ENCODE data around the gene ZBTB20. TPM values are rescaled to one million over a fixed set of nuclear protein-coding genes. Genes with fewer than 3 reads are reported as not detected.

ZBTB20 gene
- total and polyA plus RNA-seq, 5 donors from 2014 or later: 10.1 to 58.2 (median 13.2) TPM

DNA sequence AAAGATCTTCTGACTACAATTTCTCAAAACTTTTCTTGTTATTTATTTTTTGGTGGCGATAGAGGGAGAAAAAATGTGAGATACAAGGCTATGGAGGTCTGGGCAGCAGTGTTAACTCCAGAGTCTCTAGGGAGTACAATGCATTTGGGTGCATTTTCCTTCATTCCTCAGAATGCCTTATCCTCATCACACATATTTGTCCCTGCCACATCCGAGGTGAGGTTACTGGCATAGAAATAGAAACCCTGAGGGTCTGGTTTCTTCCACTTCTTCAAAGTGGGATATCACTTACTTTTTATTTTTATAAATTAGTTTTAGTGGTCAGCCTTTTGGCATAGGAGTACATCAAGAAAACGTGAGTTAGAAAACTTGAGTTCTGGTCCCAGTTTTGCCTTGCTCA is 702.9 kb downstream of the ZBTB20 start:
- H3K27ac ChIP-seq (ENCODE audit: insufficient read depth, low read length, poor library complexity, severe bottlenecking): no peak overlapping the region
- no peak overlapping the region for H3K4me3 ChIP-seq (ENCODE audit: low read depth, low read length)
- no peaks in the 10 kb centered on the region for H3K36me3 Mint-ChIP-seq
- no peaks in the 10 kb centered on the region for H3K9me3 ChIP-seq (ENCODE audit: control insufficient read depth in 2 of 2, low read length in 2 of 2)
- no peaks in the 10 kb centered on the region for H3K4me1 ChIP-seq (ENCODE audit: control insufficient read depth, insufficient read depth, low read length, poor library complexity, severe bottlenecking)
- DNase-seq (no peak), ATAC-seq (ENCODE audit: low read depth in 2 of 2) (no peak)
- H3K27me3 ChIP-seq (ENCODE audit: control insufficient read depth, insufficient read depth, low read length): no peaks in the 10 kb centered on the region
- H3K4me3 Mint-ChIP-seq: no peak overlapping the region
- peaks cover 5% of the 10 kb centered on the region for H3K27me3 Mint-ChIP-seq
- no peaks in the 10 kb centered on the region for H3K9me3 Mint-ChIP-seq
- H3K36me3 ChIP-seq (ENCODE audit: control insufficient read depth, insufficient read depth, low read length): no peaks in the 10 kb centered on the region
- no peak overlapping the region for H3K27ac Mint-ChIP-seq
- H3K4me1 Mint-ChIP-seq: peaks cover 0 to 13% (median 0%) of the 10 kb centered on the region in 4 donors

DNA sequence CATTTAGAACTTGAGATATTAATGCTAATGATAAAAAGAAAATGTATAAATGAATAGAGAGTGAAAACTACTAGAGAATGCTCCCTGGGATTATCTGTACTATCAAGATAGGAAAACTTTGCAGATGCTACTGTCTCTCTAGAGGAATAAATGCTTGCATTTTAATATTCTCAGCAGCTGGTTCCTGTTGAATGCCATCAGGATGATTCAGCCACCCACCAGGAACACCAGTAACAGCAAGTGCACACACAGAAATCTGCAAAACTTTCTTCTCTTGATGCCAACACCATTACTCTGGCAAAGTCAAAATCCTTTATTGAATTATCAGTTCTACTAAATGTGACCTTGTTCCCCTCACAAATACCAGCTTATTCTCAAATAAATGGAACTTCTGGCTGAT is 704.8 kb downstream of the ZBTB20 start:
- DNase-seq: no peak
- Histone ChIP-seq H3K9me3 (ENCODE audit: control insufficient read depth in 2 of 2, low read length in 2 of 2) (no peaks in the 10 kb centered on the region), H3K4me3 (ENCODE audit: low read depth, low read length) (no peak overlapping the region), H3K27me3 (ENCODE audit: control insufficient read depth, insufficient read depth, low read length) (no peaks in the 10 kb centered on the region), H3K36me3 (ENCODE audit: control insufficient read depth, insufficient read depth, low read length) (no peaks in the 10 kb centered on the region), H3K4me1 (ENCODE audit: control insufficient read depth, insufficient read depth, low read length, poor library complexity, severe bottlenecking) (no peaks in the 10 kb centered on the region), H3K27ac (ENCODE audit: insufficient read depth, low read length, poor library complexity, severe bottlenecking) (no peak overlapping the region)
- ATAC-seq (ENCODE audit: low read depth in 2 of 2): no peak
- Mint-ChIP-seq H3K36me3 (no peaks in the 10 kb centered on the region), H3K27me3 (peaks cover 5% of the 10 kb centered on the region), H3K27ac (no peak overlapping the region), H3K4me1 (peaks cover 0 to 14% (median 3%) of the 10 kb centered on the region in 4 donors), H3K4me3 (no peak overlapping the region), H3K9me3 (no peaks in the 10 kb centered on the region)

DNA sequence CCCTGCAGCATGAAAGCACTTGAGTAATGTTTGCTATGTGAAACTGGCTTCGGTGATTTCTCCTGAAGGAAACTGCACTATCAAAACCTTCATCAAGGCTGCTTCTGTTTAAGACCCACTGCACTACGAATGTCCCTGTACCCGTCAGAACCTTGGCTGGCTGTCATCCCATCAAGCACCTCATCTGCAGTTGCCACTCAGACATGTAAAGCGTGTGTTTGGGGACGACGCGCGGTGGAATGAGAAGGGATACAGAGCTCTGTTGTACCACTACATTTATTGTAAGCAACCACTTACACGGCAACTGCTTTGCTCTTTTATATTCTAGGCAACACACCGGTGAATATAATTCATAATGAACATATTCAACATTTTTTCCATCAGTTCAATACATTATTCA is 705.7 kb downstream of the ZBTB20 start:
- no peaks in the 10 kb centered on the region for H3K36me3 ChIP-seq (ENCODE audit: control insufficient read depth, insufficient read depth, low read length)
- no peaks in the 10 kb centered on the region for H3K4me1 ChIP-seq (ENCODE audit: control insufficient read depth, insufficient read depth, low read length, poor library complexity, severe bottlenecking)
- Mint-ChIP-seq H3K9me3 (no peaks in the 10 kb centered on the region), H3K36me3 (no peaks in the 10 kb centered on the region), H3K27ac (no peak overlapping the region), H3K27me3 (peaks cover under 1% of the 10 kb centered on the region), H3K4me1 (peaks cover 0 to 14% (median 3%) of the 10 kb centered on the region in 4 donors), H3K4me3 (no peak overlapping the region)
- ATAC-seq (ENCODE audit: low read depth in 2 of 2) (no peak), DNase-seq (no peak)
- no peak overlapping the region for H3K27ac ChIP-seq (ENCODE audit: insufficient read depth, low read length, poor library complexity, severe bottlenecking)
- no peaks in the 10 kb centered on the region for H3K9me3 ChIP-seq (ENCODE audit: control insufficient read depth in 2 of 2, low read length in 2 of 2)
- no peaks in the 10 kb centered on the region for H3K27me3 ChIP-seq (ENCODE audit: control insufficient read depth, insufficient read depth, low read length)
- no peak overlapping the region for H3K4me3 ChIP-seq (ENCODE audit: low read depth, low read length)

DNA sequence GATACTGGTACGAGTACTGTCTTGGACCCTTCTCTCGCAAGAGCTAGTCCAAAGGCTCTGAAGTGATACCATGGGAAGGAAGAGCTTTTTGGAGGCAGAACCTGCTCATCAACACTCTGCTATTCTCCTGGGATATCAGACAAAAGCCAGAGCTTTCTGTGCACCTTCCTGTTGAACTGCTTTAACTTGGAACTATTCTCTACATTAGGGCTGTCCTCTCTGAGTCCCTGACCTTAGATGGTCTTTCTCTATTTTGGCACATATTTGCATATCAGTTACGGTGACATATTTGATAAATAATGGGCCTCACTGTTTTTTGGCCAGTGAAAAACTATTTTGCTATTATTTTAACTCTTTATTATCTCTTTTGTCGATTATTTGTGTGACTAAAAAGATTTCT is 706.4 kb downstream of the ZBTB20 start:
- H3K27ac ChIP-seq (ENCODE audit: insufficient read depth, low read length, poor library complexity, severe bottlenecking): no peak overlapping the region
- H3K36me3 ChIP-seq (ENCODE audit: control insufficient read depth, insufficient read depth, low read length): no peaks in the 10 kb centered on the region
- H3K36me3 Mint-ChIP-seq: no peaks in the 10 kb centered on the region

DNA sequence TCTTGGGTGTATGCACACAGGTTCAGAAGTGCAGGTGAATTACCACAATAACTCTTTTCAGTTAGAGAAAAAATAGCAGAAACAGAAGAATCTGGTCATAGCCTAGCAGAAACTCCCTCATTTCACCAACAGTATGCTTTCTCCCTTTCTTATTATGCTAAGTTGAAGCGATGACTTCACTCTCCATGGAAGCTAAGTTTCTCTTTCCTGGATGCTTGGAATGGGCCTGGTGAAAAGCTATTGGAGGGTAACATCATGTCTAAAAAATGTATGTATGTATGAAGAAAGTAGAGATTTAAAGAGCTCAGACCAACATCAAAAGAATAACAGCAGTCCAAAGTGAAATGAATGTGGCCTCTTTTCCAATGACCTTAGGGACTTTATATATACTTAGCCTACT is 707.8 kb downstream of the ZBTB20 start:
- no peak overlapping the region for H3K27ac ChIP-seq (ENCODE audit: insufficient read depth, low read length, poor library complexity, severe bottlenecking)
- no peaks in the 10 kb centered on the region for H3K9me3 ChIP-seq (ENCODE audit: control insufficient read depth in 2 of 2, low read length in 2 of 2)
- no peaks in the 10 kb centered on the region for H3K36me3 ChIP-seq (ENCODE audit: control insufficient read depth, insufficient read depth, low read length)
- ATAC-seq (ENCODE audit: low read depth in 2 of 2) (no peak), DNase-seq (no peak)
- H3K4me1 Mint-ChIP-seq: peaks cover 0 to 14% (median 3%) of the 10 kb centered on the region in 4 donors
- no peaks in the 10 kb centered on the region for H3K36me3 Mint-ChIP-seq
- H3K27ac Mint-ChIP-seq: no peak overlapping the region
- H3K27me3 Mint-ChIP-seq: no peaks in the 10 kb centered on the region
- H3K4me1 ChIP-seq (ENCODE audit: control insufficient read depth, insufficient read depth, low read length, poor library complexity, severe bottlenecking): no peaks in the 10 kb centered on the region
- no peaks in the 10 kb centered on the region for H3K27me3 ChIP-seq (ENCODE audit: control insufficient read depth, insufficient read depth, low read length)
- no peaks in the 10 kb centered on the region for H3K9me3 Mint-ChIP-seq
- H3K4me3 Mint-ChIP-seq: no peak overlapping the region
- no peak overlapping the region for H3K4me3 ChIP-seq (ENCODE audit: low read depth, low read length)

More for the DNA sequence above, 706.4 kb downstream of the ZBTB20 start:
- DNase-seq (no peak), ATAC-seq (ENCODE audit: low read depth in 2 of 2) (no peak)
- Mint-ChIP-seq H3K27ac (no peak overlapping the region), H3K4me1 (peaks cover 0 to 14% (median 3%) of the 10 kb centered on the region in 4 donors), H3K27me3 (no peaks in the 10 kb centered on the region), H3K4me3 (no peak overlapping the region), H3K9me3 (no peaks in the 10 kb centered on the region)
- Histone ChIP-seq H3K4me1 (ENCODE audit: control insufficient read depth, insufficient read depth, low read length, poor library complexity, severe bottlenecking) (no peaks in the 10 kb centered on the region), H3K27me3 (ENCODE audit: control insufficient read depth, insufficient read depth, low read length) (no peaks in the 10 kb centered on the region), H3K4me3 (ENCODE audit: low read depth, low read length) (no peak overlapping the region), H3K9me3 (ENCODE audit: control insufficient read depth in 2 of 2, low read length in 2 of 2) (no peaks in the 10 kb centered on the region)

DNA sequence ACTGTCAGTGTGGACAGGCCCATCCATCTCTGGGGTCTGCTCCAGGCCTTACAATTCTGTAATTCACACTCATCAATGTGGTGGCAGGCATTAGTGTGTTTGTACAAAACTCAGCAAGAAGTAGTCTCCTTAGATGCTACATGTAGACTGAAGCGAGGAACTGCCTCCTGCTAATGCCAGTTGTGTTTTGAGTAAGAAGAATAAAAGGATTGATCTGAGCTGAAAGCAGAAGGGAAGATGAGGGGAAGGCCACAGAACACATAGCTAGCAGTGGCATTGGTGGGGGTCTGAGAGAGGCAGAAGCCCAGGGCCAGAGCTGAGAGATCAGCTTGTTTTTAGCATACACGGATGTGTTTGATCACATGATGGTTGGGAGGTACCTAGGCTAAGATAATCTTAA is 709.2 kb downstream of the ZBTB20 start:
- H3K9me3 ChIP-seq (ENCODE audit: control insufficient read depth in 2 of 2, low read length in 2 of 2): no peaks in the 10 kb centered on the region
- H3K4me1 ChIP-seq (ENCODE audit: control insufficient read depth, insufficient read depth, low read length, poor library complexity, severe bottlenecking): no peaks in the 10 kb centered on the region
- no peak overlapping the region for H3K27ac ChIP-seq (ENCODE audit: insufficient read depth, low read length, poor library complexity, severe bottlenecking)
- H3K27me3 ChIP-seq (ENCODE audit: control insufficient read depth, insufficient read depth, low read length): no peaks in the 10 kb centered on the region
- no peaks in the 10 kb centered on the region for H3K36me3 ChIP-seq (ENCODE audit: control insufficient read depth, insufficient read depth, low read length)
- no peak for DNase-seq
- Mint-ChIP-seq H3K9me3 (no peaks in the 10 kb centered on the region), H3K4me1 (peaks cover 0 to 13% (median 3%) of the 10 kb centered on the region in 4 donors), H3K36me3 (no peaks in the 10 kb centered on the region), H3K27me3 (no peaks in the 10 kb centered on the region), H3K4me3 (no peak overlapping the region), H3K27ac (no peak overlapping the region)
- ATAC-seq (ENCODE audit: low read depth in 2 of 2): no peak
- H3K4me3 ChIP-seq (ENCODE audit: low read depth, low read length): no peak overlapping the region

DNA sequence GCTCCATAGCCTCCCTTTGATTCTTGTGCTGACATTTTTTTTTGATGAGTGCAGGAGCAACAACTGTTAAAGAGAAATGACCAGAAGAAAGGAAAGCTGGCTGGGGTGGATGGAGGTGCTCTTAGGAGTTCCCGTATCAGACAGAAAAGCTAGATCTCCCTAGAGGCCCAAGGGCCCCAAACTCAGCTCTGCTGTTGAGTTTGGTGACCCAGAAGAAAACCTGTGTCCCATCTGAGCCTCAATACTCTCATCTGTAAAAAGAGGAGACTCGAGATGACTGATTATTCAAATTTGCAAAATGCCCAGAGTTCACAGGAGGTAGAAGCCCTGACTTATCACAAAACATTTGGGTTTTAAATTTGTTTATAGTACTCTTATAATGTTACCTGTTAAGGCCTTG is 710.9 kb downstream of the ZBTB20 start:
- ATAC-seq (ENCODE audit: low read depth in 2 of 2): no peak
- no peaks in the 10 kb centered on the region for H3K36me3 ChIP-seq (ENCODE audit: control insufficient read depth, insufficient read depth, low read length)
- H3K9me3 Mint-ChIP-seq: no peaks in the 10 kb centered on the region
- no peaks in the 10 kb centered on the region for H3K36me3 Mint-ChIP-seq
- no peak overlapping the region for H3K27ac ChIP-seq (ENCODE audit: insufficient read depth, low read length, poor library complexity, severe bottlenecking)
- H3K4me1 ChIP-seq (ENCODE audit: control insufficient read depth, insufficient read depth, low read length, poor library complexity, severe bottlenecking): no peaks in the 10 kb centered on the region
- H3K9me3 ChIP-seq (ENCODE audit: control insufficient read depth in 2 of 2, low read length in 2 of 2): no peaks in the 10 kb centered on the region
- H3K4me3 ChIP-seq (ENCODE audit: low read depth, low read length): no peak overlapping the region
- H3K27me3 ChIP-seq (ENCODE audit: control insufficient read depth, insufficient read depth, low read length): no peaks in the 10 kb centered on the region
- no peak overlapping the region for H3K27ac Mint-ChIP-seq
- H3K4me1 Mint-ChIP-seq: peaks cover 0 to 6% (median 3%) of the 10 kb centered on the region in 4 donors
- DNase-seq: no peak
- no peak overlapping the region for H3K4me3 Mint-ChIP-seq
- no peaks in the 10 kb centered on the region for H3K27me3 Mint-ChIP-seq

DNA sequence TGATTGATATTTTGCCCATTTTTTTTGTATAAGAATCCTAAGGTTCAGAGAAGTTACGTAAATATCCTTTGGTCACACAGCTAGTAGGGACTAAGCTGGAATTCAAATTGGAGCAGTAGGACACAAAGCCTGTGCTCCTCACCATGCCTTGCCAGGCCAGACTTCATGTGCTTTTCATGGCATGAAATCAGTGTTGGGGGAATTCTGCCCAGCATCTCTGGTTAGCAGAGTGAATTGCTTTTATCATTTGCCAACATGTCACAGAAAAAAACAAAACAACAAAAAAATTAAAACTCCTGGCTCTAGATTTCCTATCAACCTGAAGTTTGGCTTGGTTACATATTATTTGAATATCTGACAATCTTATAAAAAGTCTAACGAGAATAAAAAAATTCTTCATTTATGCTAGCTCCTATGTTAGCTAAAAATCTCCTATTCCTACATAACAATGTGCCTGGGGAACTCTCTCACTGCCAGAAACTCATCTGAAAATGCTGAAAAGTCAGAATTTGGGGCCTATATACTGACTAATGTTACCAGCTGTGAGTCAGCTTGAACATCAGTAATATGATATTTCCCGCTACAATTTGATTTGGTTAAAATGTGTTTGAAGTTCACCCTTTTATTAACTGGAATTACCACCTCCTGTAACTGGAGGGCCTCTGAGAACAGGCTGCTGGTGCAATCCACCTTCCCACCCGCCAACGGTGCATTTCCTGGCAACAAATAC is 711.5 kb downstream of the ZBTB20 start:
- no peaks in the 10 kb centered on the region for H3K36me3 Mint-ChIP-seq
- Histone ChIP-seq H3K27me3 (ENCODE audit: control insufficient read depth, insufficient read depth, low read length) (no peaks in the 10 kb centered on the region), H3K9me3 (ENCODE audit: control insufficient read depth in 2 of 2, low read length in 2 of 2) (no peaks in the 10 kb centered on the region), H3K27ac (ENCODE audit: insufficient read depth, low read length, poor library complexity, severe bottlenecking) (no peak overlapping the region), H3K36me3 (ENCODE audit: control insufficient read depth, insufficient read depth, low read length) (no peaks in the 10 kb centered on the region), H3K4me3 (ENCODE audit: low read depth, low read length) (no peak overlapping the region), H3K4me1 (ENCODE audit: control insufficient read depth, insufficient read depth, low read length, poor library complexity, severe bottlenecking) (no peaks in the 10 kb centered on the region)
- H3K27ac Mint-ChIP-seq: no peak overlapping the region
- no peak for DNase-seq
- no peak for ATAC-seq (ENCODE audit: low read depth in 2 of 2)
- H3K4me1 Mint-ChIP-seq: peaks cover 0 to 6% (median 3%) of the 10 kb centered on the region in 4 donors
- no peaks in the 10 kb centered on the region for H3K9me3 Mint-ChIP-seq
- no peak overlapping the region for H3K4me3 Mint-ChIP-seq
- H3K27me3 Mint-ChIP-seq: no peaks in the 10 kb centered on the region

All from CD4-positive, CD25-positive, alpha-beta regulatory T cell (primary cell).